Measurements from ENCODE around the gene MAP3K2. TPM values are rescaled to one million over a fixed set of nuclear protein-coding genes. Genes with fewer than 3 reads are reported as not detected.
A peak's percentile ranks its signal among the peaks of the same experiment; 100 is the strongest.

The MAP3K2 gene
- total and polyA plus RNA-seq, 4 experiments from 2014 or later = 42.5 to 87.2 (median 74.5) TPM

- peak overlapping the region in 2 of 7 donors; percentile 6 to 55 for H3K27ac Mint-ChIP-seq
- H3K4me3 Mint-ChIP-seq = no peak overlapping the region
- ChIA-PET CTCF (ENCODE audit: partially characterized antibody) (no interaction called here), POLR2A (ENCODE audit: partially characterized antibody) (no interaction called here)
- peaks cover 67% of the 10 kb centered on the region for H3K36me3 ChIP-seq (ENCODE audit: insufficient read depth, low read length)
- peaks cover 0 to 10% (median 6%) of the 10 kb centered on the region in 4 donors for H3K4me1 Mint-ChIP-seq
- no peaks in the 10 kb centered on the region for H3K27me3 Mint-ChIP-seq
- DNase-seq = no peak
- intact Hi-C loops (cut with micrococcal nuclease) = no loop called here
- peaks cover 74 to 80% of the 10 kb centered on the region in 2 donors for H3K36me3 Mint-ChIP-seq
- no peak overlapping the region for H3K27ac ChIP-seq (ENCODE audit: low read depth, low read length)
- no peaks in the 10 kb centered on the region for H3K9me3 ChIP-seq (ENCODE audit: control insufficient read depth in 1 of 2, low read length in 2 of 2)
- H3K9me3 Mint-ChIP-seq = peaks cover 0 to 1% (median 0%) of the 10 kb centered on the region in 8 donors
- H3K4me1 ChIP-seq (ENCODE audit: insufficient read depth, low read length) = no peaks in the 10 kb centered on the region
- no peaks in the 10 kb centered on the region for H3K27me3 ChIP-seq (ENCODE audit: insufficient read depth, low read length)
- H3K4me3 ChIP-seq (ENCODE audit: low read length in 2 of 2) = no peak overlapping the region
Measured at GRCh38 chr2:127275356-127275755, 112.4 kb downstream of the MAP3K2 start.

DNA sequence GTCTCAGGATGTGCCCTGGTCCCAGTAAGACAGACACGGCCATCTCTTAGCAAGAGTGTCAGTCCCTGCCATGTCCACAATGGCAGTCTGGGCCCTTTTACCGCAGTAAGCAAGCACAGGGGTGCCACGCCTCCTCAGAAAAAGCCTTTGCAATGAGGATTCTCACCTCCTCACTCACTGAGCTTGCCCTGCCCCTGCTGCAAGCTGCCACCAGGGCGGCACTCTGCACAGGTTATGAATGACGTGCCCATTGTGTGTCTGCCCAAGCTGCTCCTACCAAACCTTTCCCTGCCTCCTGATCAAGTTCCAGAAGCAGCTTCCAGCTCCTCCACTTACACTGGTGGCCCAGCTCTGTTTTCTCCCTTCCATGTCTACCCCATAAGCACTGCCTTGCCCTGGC lies 117.1 kb downstream of the MAP3K2 start:
- intact Hi-C loops (cut with micrococcal nuclease) = no loop called here
- Mint-ChIP-seq H3K36me3 (peaks cover 68 to 73% of the 10 kb centered on the region in 2 donors), H3K27ac (peak overlapping the region in 1 of 7 donors; percentile 14), H3K4me3 (no peak overlapping the region), H3K27me3 (no peaks in the 10 kb centered on the region), H3K4me1 (peaks cover 0 to 4% (median under 1%) of the 10 kb centered on the region in 4 donors), H3K9me3 (peaks cover 0 to 1% (median 0%) of the 10 kb centered on the region in 8 donors)
- no peaks in the 10 kb centered on the region for H3K27me3 ChIP-seq (ENCODE audit: insufficient read depth, low read length)
- CTCF ChIA-PET (ENCODE audit: partially characterized antibody) = no interaction called here
- H3K36me3 ChIP-seq (ENCODE audit: insufficient read depth, low read length) = peaks cover 55% of the 10 kb centered on the region
- POLR2A ChIA-PET (ENCODE audit: partially characterized antibody) = no interaction called here
- H3K27ac ChIP-seq (ENCODE audit: low read depth, low read length) = no peak overlapping the region
- no peak overlapping the region for H3K4me3 ChIP-seq (ENCODE audit: low read length in 2 of 2)
- DNase-seq = no peak
- no peaks in the 10 kb centered on the region for H3K9me3 ChIP-seq (ENCODE audit: control insufficient read depth in 1 of 2, low read length in 2 of 2)
- no peaks in the 10 kb centered on the region for H3K4me1 ChIP-seq (ENCODE audit: insufficient read depth, low read length)

GRCh38 chr2:127261804-127262406 lies 125.9 kb downstream of the MAP3K2 start:
- peaks cover 56 to 72% of the 10 kb centered on the region in 2 donors for H3K36me3 Mint-ChIP-seq
- ChIA-PET CTCF (ENCODE audit: partially characterized antibody) (no interaction called here), POLR2A (ENCODE audit: partially characterized antibody) (no interaction called here)
- H3K27me3 ChIP-seq (ENCODE audit: insufficient read depth, low read length) = no peaks in the 10 kb centered on the region
- no peak overlapping the region for H3K4me3 Mint-ChIP-seq
- intact Hi-C loops (cut with micrococcal nuclease) = no loop called here
- no peaks in the 10 kb centered on the region for H3K9me3 Mint-ChIP-seq
- peaks cover 0 to 1% (median 0%) of the 10 kb centered on the region in 4 donors for H3K4me1 Mint-ChIP-seq
- no peak for DNase-seq
- H3K27ac ChIP-seq (ENCODE audit: low read depth, low read length) = no peak overlapping the region
- H3K4me1 ChIP-seq (ENCODE audit: insufficient read depth, low read length) = no peaks in the 10 kb centered on the region
- H3K4me3 ChIP-seq (ENCODE audit: low read length in 2 of 2) = no peak overlapping the region
- peaks cover 45% of the 10 kb centered on the region for H3K36me3 ChIP-seq (ENCODE audit: insufficient read depth, low read length)
- no peak overlapping the region for H3K27ac Mint-ChIP-seq
- H3K9me3 ChIP-seq (ENCODE audit: control insufficient read depth in 1 of 2, low read length in 2 of 2) = no peaks in the 10 kb centered on the region
- no peaks in the 10 kb centered on the region for H3K27me3 Mint-ChIP-seq

DNA sequence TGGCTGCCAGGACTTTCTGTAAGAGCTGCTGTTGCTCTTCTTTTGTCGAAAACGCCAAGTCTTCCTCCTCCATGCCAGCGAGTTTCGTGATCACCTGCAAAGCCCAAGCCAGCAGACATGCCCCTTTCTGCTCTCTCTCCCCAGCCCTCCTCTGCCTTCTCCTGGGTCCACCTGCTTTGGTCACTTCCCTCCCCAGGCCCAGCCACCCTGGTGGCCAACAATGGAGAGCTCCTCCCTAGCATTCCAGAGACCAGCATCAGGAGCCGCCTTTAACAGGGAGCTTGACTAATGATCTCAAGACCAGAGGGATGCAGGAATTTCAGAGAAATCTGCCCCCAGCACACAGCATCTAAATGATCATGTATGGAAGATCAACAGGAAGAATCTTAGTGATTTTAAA lies 128.4 kb downstream of the MAP3K2 start:
- Histone ChIP-seq H3K9me3 (ENCODE audit: control insufficient read depth in 1 of 2, low read length in 2 of 2) (no peaks in the 10 kb centered on the region), H3K4me1 (ENCODE audit: insufficient read depth, low read length) (no peaks in the 10 kb centered on the region), H3K4me3 (ENCODE audit: low read length in 2 of 2) (no peak overlapping the region), H3K27me3 (ENCODE audit: insufficient read depth, low read length) (no peaks in the 10 kb centered on the region), H3K36me3 (ENCODE audit: insufficient read depth, low read length) (peaks cover 45% of the 10 kb centered on the region), H3K27ac (ENCODE audit: low read depth, low read length) (no peak overlapping the region)
- CTCF ChIA-PET (ENCODE audit: partially characterized antibody) = no interaction called here
- peak overlapping the region in 2 of 7 donors; percentile 9 to 38 for H3K27ac Mint-ChIP-seq
- H3K4me1 Mint-ChIP-seq = peaks cover 0 to 1% (median 0%) of the 10 kb centered on the region in 4 donors
- intact Hi-C loops (cut with micrococcal nuclease) = no loop called here
- POLR2A ChIA-PET (ENCODE audit: partially characterized antibody) = no interaction called here
- no peaks in the 10 kb centered on the region for H3K9me3 Mint-ChIP-seq
- H3K36me3 Mint-ChIP-seq = peaks cover 51 to 76% of the 10 kb centered on the region in 2 donors
- no peak for DNase-seq
- no peak overlapping the region for H3K4me3 Mint-ChIP-seq
- H3K27me3 Mint-ChIP-seq = no peaks in the 10 kb centered on the region

DNA sequence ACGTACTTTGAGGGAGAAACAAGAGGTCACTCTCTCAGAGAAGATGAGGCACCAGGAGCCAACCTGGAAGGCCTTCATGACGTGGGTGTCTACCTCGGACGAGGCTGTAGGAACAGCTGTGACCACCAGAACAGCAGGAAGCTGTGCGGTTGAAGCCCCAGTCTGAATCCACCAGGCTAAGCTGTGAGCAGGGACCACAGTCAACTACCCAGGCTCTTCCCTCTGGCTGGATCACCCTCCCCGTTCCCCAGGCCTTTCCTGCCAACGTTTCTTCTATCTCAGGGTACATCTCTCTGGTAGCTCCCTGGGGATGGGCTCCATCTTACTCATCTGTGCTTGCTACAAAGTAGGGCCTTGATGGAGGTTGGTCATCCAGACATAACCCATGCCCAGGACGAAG lies 130.9 kb downstream of the MAP3K2 start:
- no peaks in the 10 kb centered on the region for H3K4me1 ChIP-seq (ENCODE audit: insufficient read depth, low read length)
- no peaks in the 10 kb centered on the region for H3K27me3 Mint-ChIP-seq
- H3K36me3 ChIP-seq (ENCODE audit: insufficient read depth, low read length) = peaks cover 45% of the 10 kb centered on the region
- ChIA-PET CTCF (ENCODE audit: partially characterized antibody) (no interaction called here), POLR2A (ENCODE audit: partially characterized antibody) (interaction anchor here (0.6 kb wide), 1 partner anchor 444 kb away, joined by 3 read pairs; the partner anchor contains the start of gene SFT2D3)
- no peaks in the 10 kb centered on the region for H3K27me3 ChIP-seq (ENCODE audit: insufficient read depth, low read length)
- peaks cover 42 to 59% of the 10 kb centered on the region in 2 donors for H3K36me3 Mint-ChIP-seq
- H3K27ac Mint-ChIP-seq = no peak overlapping the region
- H3K9me3 ChIP-seq (ENCODE audit: control insufficient read depth in 1 of 2, low read length in 2 of 2) = no peaks in the 10 kb centered on the region
- no peaks in the 10 kb centered on the region for H3K9me3 Mint-ChIP-seq
- no peak overlapping the region for H3K4me3 Mint-ChIP-seq
- DNase-seq = no peak
- intact Hi-C loops (cut with micrococcal nuclease) = no loop called here
- H3K4me1 Mint-ChIP-seq = peaks cover 0 to 1% (median 0%) of the 10 kb centered on the region in 4 donors
- no peak overlapping the region for H3K27ac ChIP-seq (ENCODE audit: low read depth, low read length)
- H3K4me3 ChIP-seq (ENCODE audit: low read length in 2 of 2) = no peak overlapping the region

GRCh38 chr2:127256381-127256780 lies 131.4 kb downstream of the MAP3K2 start:
- CTCF ChIA-PET (ENCODE audit: partially characterized antibody) = no interaction called here
- DNase-seq = no peak
- no peak overlapping the region for H3K27ac Mint-ChIP-seq

DNA sequence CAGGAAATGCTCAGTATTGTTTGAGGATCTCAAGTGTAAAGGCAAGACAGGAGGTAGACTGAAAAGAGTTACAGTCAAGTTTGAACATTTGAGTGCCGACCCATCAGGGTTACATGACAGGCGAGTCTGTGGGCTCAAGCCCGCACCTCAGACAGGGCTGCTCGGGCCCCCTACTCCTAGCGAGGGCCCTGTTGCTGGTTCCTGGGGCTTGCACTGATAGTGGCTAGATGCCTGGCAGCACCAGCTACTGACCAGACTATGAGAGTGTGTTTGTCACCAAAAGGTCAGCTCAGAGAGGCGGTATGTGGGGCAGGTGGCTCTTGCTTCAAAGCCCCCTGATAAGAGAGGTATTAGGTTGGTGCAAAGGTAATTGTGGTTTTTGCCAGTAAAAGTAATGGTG lies 132.1 kb downstream of the MAP3K2 start:
- no peak overlapping the region for H3K27ac ChIP-seq (ENCODE audit: low read depth, low read length)
- DNase-seq = no peak
- H3K27me3 Mint-ChIP-seq = no peaks in the 10 kb centered on the region
- no peaks in the 10 kb centered on the region for H3K27me3 ChIP-seq (ENCODE audit: insufficient read depth, low read length)
- no peak overlapping the region for H3K4me3 Mint-ChIP-seq
- H3K4me1 ChIP-seq (ENCODE audit: insufficient read depth, low read length) = no peaks in the 10 kb centered on the region
- CTCF ChIA-PET (ENCODE audit: partially characterized antibody) = no interaction called here
- peaks cover 34% of the 10 kb centered on the region for H3K36me3 ChIP-seq (ENCODE audit: insufficient read depth, low read length)
- no peaks in the 10 kb centered on the region for H3K9me3 ChIP-seq (ENCODE audit: control insufficient read depth in 1 of 2, low read length in 2 of 2)
- intact Hi-C loops (cut with micrococcal nuclease) = no loop called here
- H3K36me3 Mint-ChIP-seq = peaks cover 42 to 51% of the 10 kb centered on the region in 2 donors
- no peak overlapping the region for H3K4me3 ChIP-seq (ENCODE audit: low read length in 2 of 2)
- POLR2A ChIA-PET (ENCODE audit: partially characterized antibody) = no interaction called here
- H3K9me3 Mint-ChIP-seq = no peaks in the 10 kb centered on the region
- peak overlapping the region in 1 of 7 donors; percentile 8 for H3K27ac Mint-ChIP-seq
- H3K4me1 Mint-ChIP-seq = peaks cover 0 to 1% (median 0%) of the 10 kb centered on the region in 4 donors

More at GRCh38 chr2:127256381-127256780, 131.4 kb downstream of the MAP3K2 start:
- no peaks in the 10 kb centered on the region for H3K9me3 Mint-ChIP-seq
- no peaks in the 10 kb centered on the region for H3K27me3 Mint-ChIP-seq
- H3K4me1 Mint-ChIP-seq = peaks cover 0 to 1% (median 0%) of the 10 kb centered on the region in 4 donors
- peaks cover 45 to 56% of the 10 kb centered on the region in 2 donors for H3K36me3 Mint-ChIP-seq
- intact Hi-C loops (cut with micrococcal nuclease) = no loop called here
- H3K4me3 Mint-ChIP-seq = no peak overlapping the region
- Histone ChIP-seq H3K4me3 (ENCODE audit: low read length in 2 of 2) (no peak overlapping the region), H3K4me1 (ENCODE audit: insufficient read depth, low read length) (no peaks in the 10 kb centered on the region), H3K36me3 (ENCODE audit: insufficient read depth, low read length) (peaks cover 40% of the 10 kb centered on the region), H3K27ac (ENCODE audit: low read depth, low read length) (no peak overlapping the region), H3K27me3 (ENCODE audit: insufficient read depth, low read length) (no peaks in the 10 kb centered on the region), H3K9me3 (ENCODE audit: control insufficient read depth in 1 of 2, low read length in 2 of 2) (no peaks in the 10 kb centered on the region)
- POLR2A ChIA-PET (ENCODE audit: partially characterized antibody) = interaction anchor here (0.6 kb wide), 1 partner anchor 445 kb away, joined by 3 read pairs; the partner anchor contains the start of gene SFT2D3

Data from CD4-positive, alpha-beta memory T cell (primary cell).